Activated B cell treated with CpG ODN at 0.5 μM for 24 hours (primary cell): ENCODE measurements around the gene BUB1B. TPM values are rescaled to one million over a fixed set of nuclear protein-coding genes. Genes with fewer than 3 reads are reported as not detected.

ENCODE experiments used
- ATAC-seq: fragments of 200-7000 bp; cut with Tn5 transposase; one replicate; pipeline ENCODE4 v1.10.0; 2021; ENCODE audit warnings: low read depth, mild to moderate bottlenecking, moderate library complexity
- CTCF ChIA-PET: fragments of 350-600 bp; sonication (Branson Sonifier 250); formaldehyde crosslinking; loops from one replicate; lab custom pipeline; 2021; ENCODE audit warnings: antibody characterized with exemption; lab: Charles Lee
- POLR2A ChIA-PET: fragments of 350-600 bp; sonication (Branson Sonifier 250); formaldehyde crosslinking; loops from one replicate; lab custom pipeline; 2021; ENCODE audit warnings: antibody characterized with exemption; lab: Charles Lee
- DNase-seq: peaks from one replicate; pipeline ENCODE4 v3.0.0; 2022
- H3K27ac Mint-ChIP-seq: one replicate; pipeline ENCODE4 v1.8.0; 2020; ENCODE audit warnings: mixed read lengths
- H3K27me3 Mint-ChIP-seq: one replicate; pipeline ENCODE4 v1.8.0; 2021; ENCODE audit warnings: mixed read lengths
- H3K36me3 Mint-ChIP-seq: one replicate; pipeline ENCODE4 v1.8.0; 2021; ENCODE audit warnings: low read depth, mixed read lengths
- H3K4me1 Mint-ChIP-seq: one replicate; pipeline ENCODE4 v1.8.0; 2021; ENCODE audit warnings: mixed read lengths
- H3K4me3 Mint-ChIP-seq: one replicate; pipeline ENCODE4 v1.8.0; 2020; ENCODE audit warnings: mild to moderate bottlenecking, mixed read lengths
- H3K9me3 Mint-ChIP-seq: one replicate; pipeline ENCODE4 v1.8.0; 2020; ENCODE audit warnings: mixed read lengths
- CTCF ChIP-seq: fragments of 200-600 bp; IDR thresholded peaks from one replicate; pipeline ENCODE4 v1.8.0; 2022; ENCODE audit warnings: antibody characterized with exemption, mild to moderate bottlenecking
- intact Hi-C: fragments of 100-400 bp; cut with micrococcal nuclease; formaldehyde crosslinking; loops from one replicate; pipeline ENCODE4 v1.15.1; 2024
- total RNA-seq: library from RNA; stranded (reverse); gene quantifications from 2 replicates; pipeline ENCODE4 v1.2.3, GENCODE V29; 2022

Gene BUB1B
- total RNA-seq, 1 donor from 2014 or later = 3.9 TPM

GRCh38 chr15:40257656-40258450 lies 97.0 kb downstream of the BUB1B start:
- no peak overlapping the region for H3K27ac Mint-ChIP-seq
- CTCF ChIA-PET = interaction anchor here (0.8 to 2.2 kb wide), 2 partner anchors 16 to 21 kb away, joined by 3 to 6 read pairs; no protein-coding TSS in a partner anchor
- POLR2A ChIA-PET = interaction anchor here (1.0 kb wide), 1 partner anchor 17 kb away, joined by 3 read pairs; no protein-coding TSS in a partner anchor

GRCh38 chr15:40258544-40258943 lies 97.7 kb downstream of the BUB1B start:
- H3K4me1 Mint-ChIP-seq = no peaks in the 10 kb centered on the region
- H3K27me3 Mint-ChIP-seq = peaks cover 6% of the 10 kb centered on the region
- CTCF ChIA-PET = interaction anchor here (0.8 to 2.2 kb wide), 2 partner anchors 16 to 21 kb away, joined by 3 to 6 read pairs; no protein-coding TSS in a partner anchor
- no peak for TF ChIP-seq CTCF
- no peak overlapping the region for H3K27ac Mint-ChIP-seq
- no peak overlapping the region for H3K4me3 Mint-ChIP-seq
- intact Hi-C loops = no loop called here
- H3K9me3 Mint-ChIP-seq = no peaks in the 10 kb centered on the region
- DNase-seq = no peak
- no peak for ATAC-seq
- POLR2A ChIA-PET = interaction anchor here (1.0 kb wide), 1 partner anchor 18 kb away, joined by 3 read pairs; no protein-coding TSS in a partner anchor
- H3K36me3 Mint-ChIP-seq = no peaks in the 10 kb centered on the region

More at GRCh38 chr15:40257656-40258450, 97.0 kb downstream of the BUB1B start:
- intact Hi-C loops = no loop called here
- H3K9me3 Mint-ChIP-seq = no peaks in the 10 kb centered on the region
- ATAC-seq = no peak
- H3K4me1 Mint-ChIP-seq = peaks cover 6% of the 10 kb centered on the region
- H3K4me3 Mint-ChIP-seq = no peak overlapping the region
- TF ChIP-seq CTCF = no peak
- H3K27me3 Mint-ChIP-seq = peaks cover 12% of the 10 kb centered on the region
- no peak for DNase-seq
- no peaks in the 10 kb centered on the region for H3K36me3 Mint-ChIP-seq

- Mint-ChIP-seq H3K27me3 (peaks cover 1% of the 10 kb centered on the region), H3K4me1 (no peaks in the 10 kb centered on the region), H3K27ac (no peak overlapping the region), H3K9me3 (no peaks in the 10 kb centered on the region), H3K36me3 (no peaks in the 10 kb centered on the region), H3K4me3 (no peak overlapping the region)
- TF ChIP-seq CTCF = no peak
- intact Hi-C loops = no loop called here
- no peak for ATAC-seq
- POLR2A ChIA-PET = no interaction called here
- no peak for DNase-seq
- CTCF ChIA-PET = interaction anchor here (0.8 to 2.2 kb wide), 2 partner anchors 15 to 20 kb away, joined by 3 to 6 read pairs; no protein-coding TSS in a partner anchor
Measured at GRCh38 chr15:40259021-40259420, 98.2 kb downstream of the BUB1B start.

GRCh38 chr15:40263024-40263754 lies 102.3 kb downstream of the BUB1B start:
- no peak overlapping the region for H3K27ac Mint-ChIP-seq
- no peak overlapping the region for H3K4me3 Mint-ChIP-seq
- intact Hi-C loops = no loop called here
- no peaks in the 10 kb centered on the region for H3K36me3 Mint-ChIP-seq
- no peaks in the 10 kb centered on the region for H3K27me3 Mint-ChIP-seq
- DNase-seq (no peak), ATAC-seq (no peak)
- ChIA-PET POLR2A (no interaction called here), CTCF (interaction anchor here (0.5 to 3.6 kb wide), 5 partner anchors 11 to 75 kb away, joined by 3 to 18 read pairs (median 3); no protein-coding TSS in a partner anchor)
- H3K4me1 Mint-ChIP-seq = no peaks in the 10 kb centered on the region
- TF ChIP-seq CTCF = no peak
- H3K9me3 Mint-ChIP-seq = no peaks in the 10 kb centered on the region
